Measurements from ENCODE around the gene GLYATL1B. TPM values are rescaled to one million over a fixed set of nuclear protein-coding genes. Genes with fewer than 3 reads are reported as not detected.
A peak's percentile ranks its signal among the peaks of the same experiment; 100 is the strongest.

The GLYATL1B gene
- polyA plus RNA-seq, 1 donor from 2014 or later, result not detected

GRCh38 chr11:59142530-59143507 lies 56.7 kb downstream of the GLYATL1B start, which contains the start of gene FAM111A:
Gene FAM111A, plus strand, starts transcription at chr11:59142856. Its CDS starts 6,017 bp downstream, at chr11:59148873.
- H3K9me3 ChIP-seq (ENCODE audit: low read length), result no peaks in the 10 kb centered on the region
- H2AFZ ChIP-seq (ENCODE audit: low read depth, low read length), result peak within 1 kb of the TSS; percentile 5
- H3K27me3 ChIP-seq (ENCODE audit: insufficient read depth, low read depth, low read length), result peaks cover 28% of the 10 kb centered on the region
- H4K20me1 ChIP-seq (ENCODE audit: insufficient read depth), result no peaks in the 10 kb centered on the region
- peak within 1 kb of the TSS; percentile 38 for H3K4me2 ChIP-seq (ENCODE audit: low read length)
- no peaks in the 10 kb centered on the region for H3K36me3 ChIP-seq (ENCODE audit: insufficient read depth, low read length)
- peak within 1 kb of the TSS; percentile 6 for H3K9ac ChIP-seq (ENCODE audit: low read length)
- H3K27ac ChIP-seq (ENCODE audit: low read length), result no peak within 1 kb of the TSS
- peak within 1 kb of the TSS; percentile 73 for H3K4me3 ChIP-seq (ENCODE audit: low read length)
- no peaks in the 10 kb centered on the region for H3K9me2 ChIP-seq (ENCODE audit: insufficient read depth, low read length)
- peak; percentile 31 for TF ChIP-seq MXI1 (conservative IDR thresholded peaks at IDR 0.05; ENCODE audit: poor library complexity, severe bottlenecking)
- TF ChIP-seq SMC3 (conservative IDR thresholded peaks at IDR 0.05; ENCODE audit: poor library complexity), result peak; percentile 73
- TF ChIP-seq POLR2AphosphoS5 (IDR thresholded peaks at IDR 0.05), result no peak
- TF ChIP-seq CTCF (IDR thresholded peaks at IDR 0.05; ENCODE audit: poor library complexity, severe bottlenecking), result peak; percentile 71
- TF ChIP-seq RAD21 (conservative IDR thresholded peaks at IDR 0.05), result peak; percentile 50
- TF ChIP-seq TAF1 (IDR thresholded peaks at IDR 0.05; ENCODE audit: low read depth), result no peak
- TF ChIP-seq EZH2 (IDR thresholded peaks at IDR 0.05; ENCODE audit: borderline replicate concordance, insufficient read depth, low read length, poor library complexity, severe bottlenecking), result no peak
- no peak for TF ChIP-seq EP300 (conservative IDR thresholded peaks at IDR 0.05; ENCODE audit: poor library complexity, severe bottlenecking)
- H3F3A ChIP-seq (ENCODE audit: insufficient read depth, low read length, poor library complexity, severe bottlenecking), result no peaks in the 10 kb centered on the region
- no peaks in the 10 kb centered on the region for H3K79me2 ChIP-seq (replicated peaks; ENCODE audit: insufficient read depth, low read length)

DNA sequence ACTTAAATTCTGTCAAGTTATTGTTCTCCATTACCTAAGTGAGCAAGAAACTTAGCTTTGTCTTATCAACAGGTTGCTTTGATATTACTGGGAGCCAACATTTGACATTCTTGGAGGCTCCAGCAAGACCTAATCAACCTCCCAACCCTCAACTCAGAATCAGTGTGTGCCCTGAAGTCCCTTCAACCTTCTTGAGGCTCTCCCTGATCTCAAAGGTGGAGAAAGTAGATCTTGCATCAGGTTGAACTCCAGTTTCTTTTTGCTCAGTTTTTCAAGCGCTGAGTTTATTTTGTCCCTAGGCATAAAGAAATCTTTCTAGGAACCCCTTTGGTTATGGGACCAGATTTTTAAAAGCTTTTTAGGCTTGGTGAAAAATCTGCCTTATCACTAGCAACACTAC lies 58.0 kb downstream of the GLYATL1B start:
- Histone ChIP-seq H3K27ac (ENCODE audit: low read length) (no peak overlapping the region), H3K4me3 (ENCODE audit: low read length) (no peak overlapping the region), H3K27me3 (ENCODE audit: insufficient read depth, low read depth, low read length) (peaks cover 28% of the 10 kb centered on the region), H2AFZ (ENCODE audit: low read depth, low read length) (no peak overlapping the region), H3K9me2 (ENCODE audit: insufficient read depth, low read length) (no peaks in the 10 kb centered on the region), H3K4me2 (ENCODE audit: low read length) (no peak overlapping the region), H3F3A (ENCODE audit: insufficient read depth, low read length, poor library complexity, severe bottlenecking) (no peaks in the 10 kb centered on the region), H3K9ac (ENCODE audit: low read length) (no peak overlapping the region), H3K9me3 (ENCODE audit: low read length) (no peaks in the 10 kb centered on the region), H4K20me1 (ENCODE audit: insufficient read depth) (no peaks in the 10 kb centered on the region), H3K79me2 (replicated peaks; ENCODE audit: insufficient read depth, low read length) (no peaks in the 10 kb centered on the region), H3K36me3 (ENCODE audit: insufficient read depth, low read length) (no peaks in the 10 kb centered on the region)
- TF ChIP-seq SMC3 (conservative IDR thresholded peaks at IDR 0.05; ENCODE audit: poor library complexity), result no peak
- TF ChIP-seq EP300 (conservative IDR thresholded peaks at IDR 0.05; ENCODE audit: poor library complexity, severe bottlenecking), result no peak
- TF ChIP-seq, protein P1, sequence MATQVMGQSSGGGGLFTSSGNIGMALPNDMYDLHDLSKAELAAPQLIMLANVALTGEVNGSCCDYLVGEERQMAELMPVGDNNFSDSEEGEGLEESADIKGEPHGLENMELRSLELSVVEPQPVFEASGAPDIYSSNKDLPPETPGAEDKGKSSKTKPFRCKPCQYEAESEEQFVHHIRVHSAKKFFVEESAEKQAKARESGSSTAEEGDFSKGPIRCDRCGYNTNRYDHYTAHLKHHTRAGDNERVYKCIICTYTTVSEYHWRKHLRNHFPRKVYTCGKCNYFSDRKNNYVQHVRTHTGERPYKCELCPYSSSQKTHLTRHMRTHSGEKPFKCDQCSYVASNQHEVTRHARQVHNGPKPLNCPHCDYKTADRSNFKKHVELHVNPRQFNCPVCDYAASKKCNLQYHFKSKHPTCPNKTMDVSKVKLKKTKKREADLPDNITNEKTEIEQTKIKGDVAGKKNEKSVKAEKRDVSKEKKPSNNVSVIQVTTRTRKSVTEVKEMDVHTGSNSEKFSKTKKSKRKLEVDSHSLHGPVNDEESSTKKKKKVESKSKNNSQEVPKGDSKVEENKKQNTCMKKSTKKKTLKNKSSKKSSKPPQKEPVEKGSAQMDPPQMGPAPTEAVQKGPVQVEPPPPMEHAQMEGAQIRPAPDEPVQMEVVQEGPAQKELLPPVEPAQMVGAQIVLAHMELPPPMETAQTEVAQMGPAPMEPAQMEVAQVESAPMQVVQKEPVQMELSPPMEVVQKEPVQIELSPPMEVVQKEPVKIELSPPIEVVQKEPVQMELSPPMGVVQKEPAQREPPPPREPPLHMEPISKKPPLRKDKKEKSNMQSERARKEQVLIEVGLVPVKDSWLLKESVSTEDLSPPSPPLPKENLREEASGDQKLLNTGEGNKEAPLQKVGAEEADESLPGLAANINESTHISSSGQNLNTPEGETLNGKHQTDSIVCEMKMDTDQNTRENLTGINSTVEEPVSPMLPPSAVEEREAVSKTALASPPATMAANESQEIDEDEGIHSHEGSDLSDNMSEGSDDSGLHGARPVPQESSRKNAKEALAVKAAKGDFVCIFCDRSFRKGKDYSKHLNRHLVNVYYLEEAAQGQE (IDR thresholded peaks at IDR 0.05; ENCODE audit: borderline replicate concordance), result no peak
- TF ChIP-seq CTCF (IDR thresholded peaks at IDR 0.05; ENCODE audit: poor library complexity, severe bottlenecking), result no peak
- TF ChIP-seq MXI1 (conservative IDR thresholded peaks at IDR 0.05; ENCODE audit: poor library complexity, severe bottlenecking), result no peak
- TF ChIP-seq TAF1 (IDR thresholded peaks at IDR 0.05; ENCODE audit: low read depth), result no peak
- TF ChIP-seq RAD21 (conservative IDR thresholded peaks at IDR 0.05), result no peak
- no peak for TF ChIP-seq POLR2AphosphoS5 (IDR thresholded peaks at IDR 0.05)
- no peak for TF ChIP-seq EZH2 (IDR thresholded peaks at IDR 0.05; ENCODE audit: borderline replicate concordance, insufficient read depth, low read length, poor library complexity, severe bottlenecking)
